Endothelial cell of umbilical vein (primary cell): ENCODE measurements around the gene SMIM33. TPM values are rescaled to one million over a fixed set of nuclear protein-coding genes. Genes with fewer than 3 reads are reported as not detected.
A peak's percentile ranks its signal among the peaks of the same experiment; 100 is the strongest.

Experiments used
- BruUV-seq: library from RNA; stranded (reverse); fragments of 400-500 nt; replicated peaks from 2 replicates; lab custom pipeline; 2021; lab: Mats Ljungman, UMichigan
- CTCF ChIA-PET: fragments of 300-600, 350-600 bp; sonication (Branson Sonifier 250); formaldehyde crosslinking; loops from one replicate; lab custom pipeline; 2021; ENCODE audit warnings: antibody characterized with exemption, inconsistent platforms; lab: Charles Lee
- POLR2A ChIA-PET: fragments of 300-600, 350-600 bp; sonication (Branson Sonifier 250); formaldehyde crosslinking; loops from one replicate; lab custom pipeline; 2021; ENCODE audit warnings: antibody characterized with exemption, inconsistent platforms; lab: Charles Lee
- DNase-seq: peaks from one replicate; pipeline ENCODE4 v3.0.0-alpha.2; 2011; ENCODE audit warnings: low read depth, low spot score
- FAIRE-seq: peaks from 2 replicates; lab custom pipeline; 2011; peaks lifted over from hg19 to GRCh38; lab: Jason Lieb, UNC
- H2AFZ ChIP-seq: 2 replicates; pipeline ENCODE4 v1.6.0; 2012; ENCODE audit warnings: low read depth, low read length, control low read depth, inconsistent platforms
- H3K27ac ChIP-seq: 2 replicates; pipeline ENCODE4 v1.5.1; 2011; ENCODE audit warnings: low read depth, mild to moderate bottlenecking, control low read depth, low read length, moderate library complexity; ENCODE audit not compliant: insufficient read depth
- H3K27me3 ChIP-seq, 2 experiments: 2 replicates each; pipeline versions ENCODE4 v1.6.0 to v1.6.1; 2011; ENCODE audit warnings: low read length in 2 of 2, mixed read lengths in 1 of 2; ENCODE audit not compliant: control insufficient read depth in 2 of 2, insufficient read depth in 2 of 2
- H3K36me3 ChIP-seq, 2 experiments: 2 replicates in 1 of 2; 3 replicates in 1 of 2; pipeline ENCODE4 v1.5.1; 2011; ENCODE audit warnings: low read length in 2 of 2, mild to moderate bottlenecking in 1 of 2, moderate library complexity in 1 of 2; ENCODE audit not compliant: control insufficient read depth in 2 of 2, insufficient read depth in 2 of 2; ENCODE audit errors: extremely low read depth in 1 of 2
- H3K4me1 ChIP-seq: 3 replicates; pipeline ENCODE4 v1.5.1; 2011; ENCODE audit warnings: mild to moderate bottlenecking, low read length; ENCODE audit not compliant: control insufficient read depth, insufficient read depth; ENCODE audit errors: extremely low read depth
- H3K4me2 ChIP-seq: 2 replicates; pipeline ENCODE4 v1.6.1; 2011; ENCODE audit warnings: low read length, control low read depth, mixed read lengths; ENCODE audit not compliant: insufficient read depth
- H3K4me3 ChIP-seq, 3 experiments: fragments of 200-600 bp in 1 of 3; sonication (generic), shearing (Covaris generic) in 1 of 3; replicated peaks in 1 of 3; 2 replicates each; pipeline ENCODE4 v1.5.1; 2011 to 2016; ENCODE audit warnings: control low read depth in 3 of 3, low read length in 3 of 3, mild to moderate bottlenecking in 2 of 3, inconsistent platforms in 1 of 3, low read depth in 1 of 3, moderate library complexity in 1 of 3; ENCODE audit not compliant: insufficient read depth in 1 of 3
- H3K79me2 ChIP-seq: 2 replicates; pipeline ENCODE4 v1.6.0; 2012; ENCODE audit warnings: low read length, inconsistent platforms; ENCODE audit not compliant: control insufficient read depth, insufficient read depth
- H3K9ac ChIP-seq: replicated peaks from 2 replicates; pipeline ENCODE3; 2011; ENCODE audit warnings: low read length, control low read depth; ENCODE audit not compliant: insufficient read depth; ENCODE audit errors: extremely low read depth
- H3K9me1 ChIP-seq: replicated peaks from 3 replicates; pipeline ENCODE4 v1.6.0; 2011; ENCODE audit warnings: mild to moderate bottlenecking, low read length; ENCODE audit not compliant: control insufficient read depth, insufficient read depth; ENCODE audit errors: extremely low read depth
- H3K9me3 ChIP-seq: replicated peaks from 2 replicates; pipeline ENCODE4 v1.5.1; 2012; ENCODE audit warnings: low read length, inconsistent platforms; ENCODE audit not compliant: control insufficient read depth, insufficient read depth
- H4K20me1 ChIP-seq: replicated peaks from 2 replicates; pipeline ENCODE3; 2011; ENCODE audit warnings: mild to moderate bottlenecking, low read length; ENCODE audit not compliant: control insufficient read depth, insufficient read depth; ENCODE audit errors: extremely low read depth
- EZH2 ChIP-seq: IDR thresholded peaks from 2 replicates; pipeline ENCODE4 v1.6.1; 2012; ENCODE audit warnings: borderline replicate concordance, low read depth, mild to moderate bottlenecking, moderate library complexity, low read length, inconsistent platforms; ENCODE audit not compliant: severe bottlenecking
- FOS ChIP-seq: IDR thresholded peaks from 2 replicates; pipeline ENCODE4 v1.6.1; 2011; ENCODE audit warnings: mild to moderate bottlenecking, low read length, moderate library complexity, borderline replicate concordance; ENCODE audit not compliant: insufficient read depth
- JUN ChIP-seq: IDR thresholded peaks from 2 replicates; pipeline ENCODE4 v1.6.1; 2011; ENCODE audit warnings: borderline replicate concordance, low read depth; ENCODE audit not compliant: insufficient read length, insufficient read depth
- MAX ChIP-seq: IDR thresholded peaks from 2 replicates; pipeline ENCODE4 v1.6.1; 2011; ENCODE audit not compliant: insufficient read depth, insufficient read length
- MYC ChIP-seq: IDR thresholded peaks from one replicate; pipeline ENCODE4 v1.6.1; 2011; ENCODE audit warnings: mild to moderate bottlenecking, low read depth, low read length
- POLR2AphosphoS5 ChIP-seq: IDR thresholded peaks from 2 replicates; pipeline ENCODE4 v1.6.1; 2012; ENCODE audit warnings: low read depth, mild to moderate bottlenecking, control low read depth, low read length, moderate library complexity; ENCODE audit not compliant: insufficient read depth
- dilution Hi-C: fragments of 300-500 bp; cut with MboI; formaldehyde crosslinking; loops from one replicate; pipeline ENCODE4 v1.15.0; 2019; ENCODE audit warnings: low sequenced_read_pairs; ENCODE audit not compliant: extremely low pct_ligation_motif_present
- intact Hi-C: fragments of 100-400 bp; cut with micrococcal nuclease; formaldehyde crosslinking; loops from one replicate; pipeline ENCODE4 v1.10.0; 2022
- polyA plus RNA-seq, 4 experiments: library from polyadenylated mRNA; depleted of rRNA in 3 of 4; stranded (reverse) in 3 of 4; unstranded in 1 of 4; fragments of >200 nt; gene quantifications; 2 replicates each; pipeline versions ENCODE4 v1.2.1 to v1.2.3, GENCODE V29; 2011 to 2012; ENCODE audit warnings: missing spikeins in 1 of 4
- total RNA-seq: library from RNA; stranded (reverse); gene quantifications from 2 replicates; pipeline ENCODE4 v1.2.3, GENCODE V29; 2021

The SMIM33 gene
- total and polyA plus RNA-seq, 2 donors (not counting 3 experiments of a cell fraction or from before 2014, with no cell fraction given): not detected

DNA sequence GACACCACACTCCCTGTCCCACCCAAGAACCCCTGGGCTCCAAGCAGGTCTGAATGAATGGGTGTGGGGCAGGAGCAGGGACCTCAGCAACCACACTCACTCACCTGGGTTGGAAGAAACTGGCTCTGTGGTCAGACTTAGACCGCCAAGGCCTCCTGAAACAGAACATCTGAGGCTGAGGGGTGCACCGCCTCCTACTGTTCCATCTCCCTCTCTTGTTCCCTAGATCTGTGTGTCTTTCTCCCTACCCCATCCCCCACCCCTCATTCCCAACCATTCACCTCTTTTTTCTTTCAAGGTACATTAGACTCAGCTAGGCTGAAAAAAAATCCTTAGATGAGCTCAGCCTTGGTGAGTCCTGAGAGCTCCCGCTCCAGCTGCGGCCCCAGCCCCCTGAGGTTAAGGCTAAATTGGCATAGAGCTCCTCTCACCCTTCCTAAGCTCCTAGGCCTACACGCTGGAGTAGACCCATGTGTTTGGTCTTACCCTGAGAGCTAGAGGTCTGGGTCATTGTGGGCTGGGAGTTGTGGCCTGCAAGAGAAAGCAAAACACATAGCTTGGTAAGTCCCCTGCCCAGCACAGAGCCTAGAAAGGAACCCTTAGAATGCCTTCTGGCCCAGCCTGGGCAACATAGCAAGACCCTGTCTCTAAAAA, 13.0 kb upstream of the SMIM33 start:
- Histone ChIP-seq H3K79me2 (peaks cover 63% of the 10 kb centered on the region), H3K27me3 (no peaks in the 10 kb centered on the region), H3K36me3 (peaks cover 29 to 42% of the 10 kb centered on the region in 2 experiments), H3K4me1 (peaks cover 33% of the 10 kb centered on the region), H3K4me2 (no peak overlapping the region), H3K9me3 (no peaks in the 10 kb centered on the region), H3K9me1 (no peaks in the 10 kb centered on the region), H3K27ac (peak overlapping the region; percentile 99), H3K4me3 (no peak overlapping the region), H4K20me1 (no peaks in the 10 kb centered on the region), H3K9ac (peak overlapping the region; percentile 5), H2AFZ (no peak overlapping the region)
- no peak for TF ChIP-seq MAX
- peak; percentile 13 for TF ChIP-seq POLR2AphosphoS5
- ChIA-PET CTCF (interaction anchor here (0.7 to 2.9 kb wide), 6 partner anchors 12 to 55 kb away, joined by 3 to 26 read pairs (median 8); partner anchors contain the start of gene STING1), POLR2A (interaction anchor here (0.7 to 2.4 kb wide), 4 partner anchors 12 to 61 kb away, joined by 3 to 15 read pairs (median 6); no protein-coding TSS in a partner anchor)
- no TSS peak for BruUV-seq
- DNase-seq (no peak), FAIRE-seq (no peak)
- dilution Hi-C loops: no loop called here
- intact Hi-C loops: loop anchor here (2.0 kb wide), 2 partner anchors 15 to 55 kb away; no protein-coding TSS in a partner anchor

DNA sequence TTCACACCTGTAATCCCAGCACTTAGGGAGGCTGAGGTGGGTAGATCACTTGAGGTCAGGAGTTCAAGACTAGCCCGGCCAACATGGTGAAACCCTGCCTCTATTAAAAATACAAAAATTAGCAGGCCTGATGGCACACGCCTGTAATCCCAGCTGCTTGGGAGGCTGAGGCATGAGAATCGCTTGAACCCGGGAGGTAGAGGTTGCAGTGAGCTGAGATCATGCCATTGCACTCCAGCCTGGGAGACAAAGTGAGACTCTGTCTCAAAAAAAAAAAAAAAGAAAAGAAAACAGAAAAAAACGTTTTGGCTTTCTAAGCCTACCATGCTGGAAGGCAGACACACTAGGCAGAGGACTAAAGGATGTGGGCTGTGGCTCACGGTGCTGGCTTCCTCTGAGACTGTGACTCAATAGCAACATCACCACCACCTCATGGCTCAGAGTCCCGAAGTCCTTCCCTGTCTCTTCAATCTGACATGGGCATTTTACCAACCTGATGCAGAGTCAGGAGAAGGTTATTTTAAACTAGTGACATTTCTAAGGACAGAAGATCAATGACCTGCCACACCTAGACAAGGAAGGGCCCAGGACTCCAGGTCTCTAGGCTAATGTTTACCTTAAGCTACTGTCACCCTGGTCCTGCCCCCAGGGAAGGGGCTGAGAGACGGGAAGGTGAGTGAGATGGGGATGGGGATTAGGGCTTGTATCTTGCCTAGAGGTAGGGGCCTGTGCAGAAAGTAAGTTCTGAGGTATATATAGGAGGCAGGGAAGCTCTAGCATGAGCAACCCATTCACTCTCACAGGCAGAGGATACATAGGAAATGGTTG, 12.0 kb upstream of the SMIM33 start:
- peak; percentile 90 for FAIRE-seq
- Histone ChIP-seq H3K79me2 (peaks cover 63% of the 10 kb centered on the region), H3K4me2 (peak overlapping the region; percentile 96), H3K9me3 (no peaks in the 10 kb centered on the region), H3K9me1 (no peaks in the 10 kb centered on the region), H3K4me1 (peaks cover 41% of the 10 kb centered on the region), H3K4me3 (peak overlapping the region in 1 of 3 experiments; percentile 97), H2AFZ (no peak overlapping the region), H3K9ac (peak overlapping the region; percentile 99), H3K36me3 (peaks cover 29 to 39% of the 10 kb centered on the region in 2 experiments), H4K20me1 (no peaks in the 10 kb centered on the region), H3K27me3 (no peaks in the 10 kb centered on the region), H3K27ac (peak overlapping the region; percentile 99)
- POLR2A ChIA-PET: interaction anchor here (0.7 to 2.4 kb wide), 5 partner anchors 13 to 60 kb away, joined by 3 to 15 read pairs (median 6); no protein-coding TSS in a partner anchor
- CTCF ChIA-PET: interaction anchor here (0.7 to 2.9 kb wide), 6 partner anchors 15 to 54 kb away, joined by 3 to 26 read pairs (median 8); partner anchors contain the start of gene STING1
- intact Hi-C loops (loop anchor here (1.0 to 2.0 kb wide), 3 partner anchors 14 to 54 kb away; no protein-coding TSS in a partner anchor), dilution Hi-C loops (no loop called here)
- TF ChIP-seq FOS (peak; percentile 64), JUN (peak; percentile 33), MYC (peak; percentile 91), EZH2 (no peak), POLR2AphosphoS5 (peak; percentile 32), MAX (no peak)
- no TSS peak for BruUV-seq
- peak; percentile 82 for DNase-seq
